ENCODE results near the gene DENR. TPM values are rescaled to one million over a fixed set of nuclear protein-coding genes. Genes with fewer than 3 reads are reported as not detected.
"Not testable (repeated sequence)": the region's sequence is repeated elsewhere in the genome, so short reads cannot be mapped to it uniquely, and the experiment has no call there.

DENR gene
- 63.2 TPM for polyA plus RNA-seq (ENCODE audit: insufficient read length)

GRCh38 chr12:122752464-122753318 lies at the start of gene DENR:
TSS of gene DENR (plus strand) at chr12:122752824. CDS start at chr12:122753702, 878 bp downstream.
- DNase-seq (ENCODE audit: low read depth), result peak; percentile 91

DNA sequence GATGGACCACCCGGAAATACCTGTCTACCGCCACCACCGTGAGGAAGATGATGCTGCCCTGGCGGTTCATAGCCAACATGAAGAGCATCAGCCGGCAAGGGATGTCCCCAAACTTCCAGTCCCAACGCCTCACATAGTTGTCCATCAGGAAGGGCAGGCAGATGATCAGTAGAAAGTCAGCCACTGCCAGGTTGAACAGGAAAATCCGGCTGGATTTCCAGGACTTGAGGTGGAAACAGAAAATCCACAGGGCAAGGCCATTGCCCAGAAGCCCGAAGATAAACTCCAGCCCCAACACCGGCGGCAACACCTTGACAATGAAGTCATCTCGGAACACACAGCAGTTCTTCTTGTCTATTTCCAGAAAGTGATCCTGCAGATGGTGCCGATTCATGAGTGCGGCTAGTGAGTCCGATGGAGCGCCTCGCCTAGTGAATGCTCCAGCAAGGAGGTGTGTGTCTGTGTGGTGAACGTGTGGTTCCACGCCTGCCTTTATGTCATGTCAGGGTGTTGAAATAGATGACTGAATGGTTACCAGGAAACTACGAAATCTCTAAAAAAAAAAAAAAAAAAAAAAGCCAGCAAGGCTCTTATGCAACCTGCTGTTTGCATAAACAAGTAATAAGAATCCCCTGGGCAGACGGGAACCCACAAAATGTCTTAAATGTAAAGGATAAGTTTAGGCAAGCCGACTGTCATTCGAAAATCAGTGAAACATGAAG lies 49.6 kb upstream of the DENR start, which contains the start of gene HCAR2:
HCAR2 (minus strand) TSS at position 468 of the 722 bp plus-strand sequence; CDS start at position 394, 74 bp downstream.
- DNase-seq (ENCODE audit: low read depth), result not testable (repeated sequence)

DNA sequence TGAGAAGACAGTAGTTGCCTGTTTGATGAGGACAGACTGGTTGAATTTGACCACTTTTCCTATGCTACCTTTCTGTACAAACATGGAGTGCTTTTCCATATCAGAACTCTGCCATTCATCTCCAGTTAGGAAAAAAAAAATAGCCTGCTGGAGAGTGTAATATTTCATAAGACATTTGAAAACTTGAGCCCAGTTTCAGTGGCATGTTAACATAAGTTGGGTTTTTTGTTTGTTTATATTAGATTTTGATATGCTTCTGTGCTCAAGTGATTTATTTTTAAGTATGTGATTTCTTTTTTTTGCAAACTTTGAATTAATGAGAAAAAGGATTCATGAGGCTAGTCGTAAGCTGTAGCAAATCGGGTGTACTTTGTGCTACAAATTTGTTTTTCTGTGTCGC lies 48.8 kb upstream of the DENR start:
- not testable (repeated sequence) for DNase-seq (ENCODE audit: low read depth)

- DNase-seq (ENCODE audit: low read depth), result not testable (repeated sequence)
Measured at GRCh38 chr12:122709287-122709686, 43.3 kb upstream of the DENR start.

- DNase-seq (ENCODE audit: low read depth), result not testable (repeated sequence)
Measured at GRCh38 chr12:122710341-122710740, 42.3 kb upstream of the DENR start.

DNA sequence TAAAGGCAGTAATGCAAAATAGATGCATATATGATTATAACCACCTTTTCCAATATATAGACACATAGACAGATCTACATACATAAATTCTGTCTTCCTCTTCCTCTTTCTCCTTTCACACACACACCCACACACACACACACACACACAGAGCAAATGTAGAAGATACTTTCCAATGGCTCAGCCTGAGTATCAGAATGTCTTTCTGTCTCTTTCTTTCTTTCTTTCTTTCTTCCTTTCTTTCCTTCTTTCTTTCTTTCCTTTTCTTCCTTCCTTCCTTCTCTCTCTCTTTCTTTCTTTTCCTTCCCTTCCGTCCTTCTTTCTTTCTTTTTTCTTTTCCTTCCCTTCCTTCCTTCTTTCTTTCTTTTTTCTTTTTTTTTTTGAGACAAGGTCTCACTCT lies 41.4 kb upstream of the DENR start:
- DNase-seq (ENCODE audit: low read depth), result not testable (repeated sequence)

DNA sequence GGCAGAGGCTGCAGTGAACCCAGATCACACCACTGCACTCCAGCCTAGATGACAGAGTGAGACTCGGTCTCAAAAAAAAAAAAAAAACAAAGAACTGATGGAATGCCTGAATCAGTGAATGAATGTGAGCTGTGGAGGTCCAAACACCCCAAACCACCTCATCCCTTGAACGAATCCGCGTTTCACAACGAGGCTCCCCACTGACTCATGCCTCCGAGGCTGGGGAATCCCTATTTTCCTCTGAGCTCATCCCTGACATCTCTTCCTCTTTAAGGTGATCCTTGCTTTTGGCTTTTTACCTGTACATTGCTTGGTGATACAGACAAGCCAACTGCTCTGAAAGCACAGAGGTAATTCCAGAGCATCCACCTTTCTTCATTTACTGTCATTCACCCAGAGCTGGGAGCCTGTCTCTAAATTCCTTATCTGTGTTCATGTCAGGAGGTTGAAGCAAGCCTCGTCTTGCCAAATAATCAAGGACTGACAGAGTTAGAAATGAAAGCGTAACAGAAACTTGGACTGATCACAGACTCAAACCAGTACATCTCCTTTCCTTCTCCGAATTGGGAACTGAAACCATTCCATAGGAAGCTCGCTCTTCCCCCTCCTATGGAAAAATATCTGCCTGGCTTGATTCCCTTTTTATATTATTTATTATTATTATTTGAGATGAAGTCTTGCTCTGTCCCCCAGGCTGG lies 39.0 kb upstream of the DENR start:
- not testable (repeated sequence) for DNase-seq (ENCODE audit: low read depth)

- DNase-seq (ENCODE audit: low read depth), result not testable (repeated sequence)
Measured at GRCh38 chr12:122715211-122715610, 37.4 kb upstream of the DENR start.

DNA sequence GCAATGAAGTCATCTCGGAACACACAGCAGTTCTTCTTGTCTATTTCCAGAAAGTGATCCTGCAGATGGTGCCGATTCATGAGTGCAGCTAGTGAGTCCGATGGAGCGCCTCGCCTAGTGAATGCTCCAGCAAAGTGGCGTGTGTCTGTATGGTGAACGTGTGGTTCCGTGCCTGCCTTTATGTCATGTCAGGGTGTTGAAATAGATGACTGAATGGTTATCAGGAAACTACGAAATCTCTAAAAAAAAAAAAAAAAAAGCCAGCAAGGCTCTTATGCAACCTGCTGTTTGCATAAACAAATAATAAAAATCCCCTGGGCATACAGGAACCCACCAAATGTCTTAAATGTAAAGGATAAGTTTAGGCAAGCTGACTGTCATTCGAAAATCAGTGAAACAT lies 36.0 kb upstream of the DENR start, which contains the start of gene HCAR3:
HCAR3 (minus strand) TSS at position 154 of the 400 bp plus-strand sequence; CDS start at position 80, 74 bp downstream.
- not testable (repeated sequence) for DNase-seq (ENCODE audit: low read depth)

DNA sequence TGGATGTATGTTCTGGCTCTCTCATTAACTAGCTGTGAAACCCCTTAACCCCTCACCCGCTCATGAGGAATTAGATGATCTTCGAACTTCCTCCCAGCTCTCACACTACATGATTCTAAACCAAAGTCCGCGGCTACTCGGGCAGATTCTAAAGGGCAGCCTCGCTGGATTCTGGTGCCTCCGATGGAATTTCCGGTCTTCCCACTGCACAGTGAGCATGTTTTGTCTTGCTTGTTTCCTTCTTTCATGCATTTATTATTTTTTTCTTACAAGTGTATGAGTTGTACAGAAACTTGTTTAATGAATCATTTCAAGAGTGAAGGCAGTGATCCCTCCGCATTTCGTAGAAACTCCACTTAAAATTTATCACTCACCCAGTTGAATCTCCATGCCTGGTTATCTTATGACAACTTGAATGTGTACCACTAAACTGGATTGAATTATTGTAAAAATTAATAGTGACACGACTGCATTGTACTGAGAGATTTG lies 31.5 kb upstream of the DENR start:
- no peak for DNase-seq (ENCODE audit: low read depth)

- no peak for DNase-seq (ENCODE audit: low read depth)
Measured at GRCh38 chr12:122722387-122722786, 30.2 kb upstream of the DENR start.

GRCh38 chr12:122724641-122725243 lies 27.9 kb upstream of the DENR start:
- DNase-seq (ENCODE audit: low read depth), result no peak

- no peak for DNase-seq (ENCODE audit: low read depth)
Measured at GRCh38 chr12:122725452-122726079, 27.1 kb upstream of the DENR start.

GRCh38 chr12:122726080-122726558 lies 26.5 kb upstream of the DENR start:
- no peak for DNase-seq (ENCODE audit: low read depth)

GRCh38 chr12:122729583-122730214 lies 22.9 kb upstream of the DENR start:
- DNase-seq (ENCODE audit: low read depth), result no peak

GRCh38 chr12:122730215-122731014 lies 22.2 kb upstream of the DENR start, which contains the start of gene HCAR1:
TSS of gene HCAR1 (minus strand) at chr12:122730844. CDS start at chr12:122730339, 505 bp downstream.
- no peak for DNase-seq (ENCODE audit: low read depth)

GRCh38 chr12:122732170-122732569 lies 20.5 kb upstream of the DENR start:
- no peak for DNase-seq (ENCODE audit: low read depth)

DNA sequence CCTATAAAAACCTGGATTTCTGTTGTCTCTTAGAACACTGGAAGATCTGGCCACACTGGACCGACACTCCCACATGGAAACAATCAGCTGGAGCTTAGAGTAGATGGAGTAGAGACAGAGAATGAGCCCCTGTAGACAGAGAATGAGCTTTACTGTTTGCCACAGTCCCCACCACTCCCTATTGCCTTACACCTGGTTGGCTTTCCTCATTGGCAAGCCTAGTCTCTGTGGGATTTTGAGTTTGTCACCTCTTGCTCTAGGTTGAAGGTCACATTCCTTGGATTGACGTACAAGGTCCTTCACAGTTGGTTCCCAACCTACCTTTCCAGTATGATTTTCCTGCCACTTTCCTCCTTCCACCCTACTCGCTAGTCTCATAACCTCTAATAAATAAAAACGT lies 20.0 kb upstream of the DENR start:
- no peak for DNase-seq (ENCODE audit: low read depth)

GRCh38 chr12:122738571-122738970 lies 14.1 kb upstream of the DENR start:
- no peak for DNase-seq (ENCODE audit: low read depth)
